Measurements from ENCODE around the gene ARFGEF3. TPM values are rescaled to one million over a fixed set of nuclear protein-coding genes. Genes with fewer than 3 reads are reported as not detected.

The ARFGEF3 gene
- total RNA-seq, 1 experiment from 2014 or later: 0.71 TPM

DNA sequence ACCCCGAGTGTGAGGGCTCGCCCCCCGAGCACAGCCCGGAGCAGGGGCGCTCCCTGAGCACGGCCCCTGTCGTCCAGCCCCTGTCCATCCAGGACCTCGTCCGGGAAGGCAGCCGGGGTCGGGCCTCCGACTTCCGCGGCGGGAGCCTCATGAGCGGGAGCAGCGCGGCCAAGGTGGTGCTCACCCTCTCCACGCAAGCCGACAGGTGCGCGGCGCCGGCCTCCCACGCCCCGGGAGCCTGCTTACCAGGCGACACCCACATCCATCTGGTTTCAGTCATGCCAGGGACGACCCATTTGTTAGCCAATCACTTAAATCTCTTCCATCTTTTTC, 130.1 kb downstream of the ARFGEF3 start:
- POLR2A ChIA-PET (ENCODE audit: low non-redundant PET): no interaction called here

DNA sequence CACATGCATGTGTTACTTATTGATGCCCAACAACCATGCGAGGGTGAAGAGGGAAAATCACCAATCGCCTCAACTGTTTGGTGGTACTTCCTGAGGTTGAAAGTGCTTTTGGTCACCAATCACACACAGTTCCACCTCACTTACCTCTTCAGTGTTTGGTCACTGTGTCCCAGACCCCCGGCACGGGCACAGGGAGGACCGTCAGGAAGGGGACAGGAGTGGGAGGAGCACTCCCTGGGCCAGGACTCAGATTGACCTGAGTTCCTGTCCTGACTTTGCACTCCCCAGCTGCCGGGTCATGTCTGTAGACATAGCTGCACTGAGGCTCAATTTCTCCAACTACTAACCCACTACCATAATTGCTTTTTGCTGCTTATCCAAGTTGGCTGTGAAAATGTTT, 130.7 kb downstream of the ARFGEF3 start:
- no peaks in the 10 kb centered on the region for H3K36me3 ChIP-seq (ENCODE audit: insufficient read depth, low read length, poor library complexity, severe bottlenecking)
- H3K27ac ChIP-seq (ENCODE audit: low read depth, low read length, poor library complexity, severe bottlenecking): no peak overlapping the region
- BruUV-seq (replicated peaks): no TSS peak
- no peaks in the 10 kb centered on the region for H3K27me3 ChIP-seq (replicated peaks; ENCODE audit: insufficient read depth, low read depth, low read length, poor library complexity)
- no peak overlapping the region for H3K4me3 ChIP-seq (ENCODE audit: low read depth, low read length, poor library complexity, severe bottlenecking)
- CTCF ChIA-PET: no interaction called here
- no peaks in the 10 kb centered on the region for H3K4me1 ChIP-seq (ENCODE audit: insufficient read depth, low read length, poor library complexity, severe bottlenecking)
- H3K9me3 ChIP-seq (ENCODE audit: low read depth, low read length, poor library complexity, severe bottlenecking): no peaks in the 10 kb centered on the region
- intact Hi-C loops (cut with micrococcal nuclease; ENCODE audit: unreplicated experiment): no loop called here
- TF ChIP-seq, protein P1, sequence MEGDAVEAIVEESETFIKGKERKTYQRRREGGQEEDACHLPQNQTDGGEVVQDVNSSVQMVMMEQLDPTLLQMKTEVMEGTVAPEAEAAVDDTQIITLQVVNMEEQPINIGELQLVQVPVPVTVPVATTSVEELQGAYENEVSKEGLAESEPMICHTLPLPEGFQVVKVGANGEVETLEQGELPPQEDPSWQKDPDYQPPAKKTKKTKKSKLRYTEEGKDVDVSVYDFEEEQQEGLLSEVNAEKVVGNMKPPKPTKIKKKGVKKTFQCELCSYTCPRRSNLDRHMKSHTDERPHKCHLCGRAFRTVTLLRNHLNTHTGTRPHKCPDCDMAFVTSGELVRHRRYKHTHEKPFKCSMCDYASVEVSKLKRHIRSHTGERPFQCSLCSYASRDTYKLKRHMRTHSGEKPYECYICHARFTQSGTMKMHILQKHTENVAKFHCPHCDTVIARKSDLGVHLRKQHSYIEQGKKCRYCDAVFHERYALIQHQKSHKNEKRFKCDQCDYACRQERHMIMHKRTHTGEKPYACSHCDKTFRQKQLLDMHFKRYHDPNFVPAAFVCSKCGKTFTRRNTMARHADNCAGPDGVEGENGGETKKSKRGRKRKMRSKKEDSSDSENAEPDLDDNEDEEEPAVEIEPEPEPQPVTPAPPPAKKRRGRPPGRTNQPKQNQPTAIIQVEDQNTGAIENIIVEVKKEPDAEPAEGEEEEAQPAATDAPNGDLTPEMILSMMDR (conservative IDR thresholded peaks at IDR 0.05; ENCODE audit: low read depth, low read length): no peak
- TF ChIP-seq EZH2 (IDR thresholded peaks at IDR 0.05; ENCODE audit: borderline replicate concordance, low read depth, low read length, poor library complexity, severe bottlenecking): no peak
- DNase-seq (ENCODE audit: low spot score): no peak
- POLR2A ChIA-PET (ENCODE audit: low non-redundant PET): no interaction called here

More for the DNA sequence above, 130.1 kb downstream of the ARFGEF3 start:
- Histone ChIP-seq H3K9me3 (ENCODE audit: low read depth, low read length, poor library complexity, severe bottlenecking) (no peaks in the 10 kb centered on the region), H3K36me3 (ENCODE audit: insufficient read depth, low read length, poor library complexity, severe bottlenecking) (no peaks in the 10 kb centered on the region), H3K4me1 (ENCODE audit: insufficient read depth, low read length, poor library complexity, severe bottlenecking) (no peaks in the 10 kb centered on the region), H3K27me3 (replicated peaks; ENCODE audit: insufficient read depth, low read depth, low read length, poor library complexity) (no peaks in the 10 kb centered on the region), H3K4me3 (ENCODE audit: low read depth, low read length, poor library complexity, severe bottlenecking) (no peak overlapping the region), H3K27ac (ENCODE audit: low read depth, low read length, poor library complexity, severe bottlenecking) (no peak overlapping the region)
- CTCF ChIA-PET: no interaction called here
- intact Hi-C loops (cut with micrococcal nuclease; ENCODE audit: unreplicated experiment): no loop called here
- no peak for DNase-seq (ENCODE audit: low spot score)
- no TSS peak for BruUV-seq (replicated peaks)
- TF ChIP-seq EZH2 (IDR thresholded peaks at IDR 0.05; ENCODE audit: borderline replicate concordance, low read depth, low read length, poor library complexity, severe bottlenecking): no peak
- TF ChIP-seq, protein P1 (conservative IDR thresholded peaks at IDR 0.05; ENCODE audit: low read depth, low read length): no peak

DNA sequence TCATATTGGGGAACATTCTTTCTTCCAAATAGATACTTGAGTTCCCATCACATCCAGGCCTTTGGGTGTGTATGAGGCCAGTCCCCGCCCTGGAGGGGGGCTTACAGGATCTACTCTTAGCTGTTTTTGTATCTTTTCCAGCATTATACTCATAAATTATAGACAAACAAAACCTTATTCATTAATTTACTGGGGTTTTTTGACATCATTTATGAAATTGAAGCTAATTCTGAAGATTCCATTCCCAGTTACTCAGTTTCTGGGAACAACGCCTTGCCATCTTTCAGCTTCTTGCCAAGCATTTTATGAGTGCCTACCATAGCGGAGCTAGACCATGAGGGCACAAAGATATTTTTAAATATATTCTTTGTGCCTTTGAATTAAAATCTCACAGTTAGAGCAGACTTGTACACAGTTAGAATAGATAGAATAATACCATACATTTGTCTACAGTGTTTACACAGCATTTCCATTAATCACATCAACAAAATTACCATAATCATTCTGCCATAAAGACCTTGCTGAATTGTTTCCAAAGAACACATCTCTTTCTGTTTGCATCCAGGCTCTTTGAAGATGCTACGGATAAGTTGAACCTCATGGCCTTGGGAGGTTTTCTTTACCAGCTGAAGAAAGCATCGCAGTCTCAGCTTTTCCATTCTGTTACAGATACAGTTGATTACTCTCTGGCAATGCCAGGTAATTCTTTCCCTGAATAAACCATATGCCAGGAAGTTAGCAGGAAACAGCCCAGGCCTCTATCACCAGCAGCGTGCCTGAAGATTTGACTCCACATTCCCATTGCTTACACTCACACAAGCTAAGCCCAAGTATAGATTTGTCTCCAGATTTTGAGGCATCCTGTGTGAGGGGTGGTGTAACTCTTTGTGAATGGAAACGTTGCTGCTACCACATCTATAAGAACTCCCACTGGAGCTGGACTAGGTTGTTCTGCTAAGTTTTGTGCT, 132.0 kb downstream of the ARFGEF3 start:
- Histone ChIP-seq H3K4me1 (ENCODE audit: insufficient read depth, low read length, poor library complexity, severe bottlenecking) (no peaks in the 10 kb centered on the region), H3K27ac (ENCODE audit: low read depth, low read length, poor library complexity, severe bottlenecking) (no peak overlapping the region), H3K27me3 (replicated peaks; ENCODE audit: insufficient read depth, low read depth, low read length, poor library complexity) (no peaks in the 10 kb centered on the region), H3K36me3 (ENCODE audit: insufficient read depth, low read length, poor library complexity, severe bottlenecking) (no peaks in the 10 kb centered on the region), H3K4me3 (ENCODE audit: low read depth, low read length, poor library complexity, severe bottlenecking) (no peak overlapping the region), H3K9me3 (ENCODE audit: low read depth, low read length, poor library complexity, severe bottlenecking) (no peaks in the 10 kb centered on the region)
- BruUV-seq (replicated peaks): no TSS peak
- no peak for DNase-seq (ENCODE audit: low spot score)
- ChIA-PET CTCF (no interaction called here), POLR2A (ENCODE audit: low non-redundant PET) (no interaction called here)
- intact Hi-C loops (cut with micrococcal nuclease; ENCODE audit: unreplicated experiment): no loop called here
- no peak for TF ChIP-seq EZH2 (IDR thresholded peaks at IDR 0.05; ENCODE audit: borderline replicate concordance, low read depth, low read length, poor library complexity, severe bottlenecking)
- TF ChIP-seq, protein P1 (conservative IDR thresholded peaks at IDR 0.05; ENCODE audit: low read depth, low read length): no peak

Measured in A673 (cell line).